NCI-H82 (cell line): Measurements from ENCODE around the gene COMP.
A peak's percentile ranks its signal among the peaks of the same experiment; 100 is the strongest.

Experiments
- DNase-seq: peaks from one replicate; lab custom pipeline; 2025; lab: John Stamatoyannopoulos, UW

COMP gene

GRCh38 chr19:18782559-18783225, 8.4 kb downstream of the COMP start:
- no peak for DNase-seq

GRCh38 chr19:18781885-18782527, 9.1 kb downstream of the COMP start:
- no peak for DNase-seq

GRCh38 chr19:18781047-18781600, 10.0 kb downstream of the COMP start:
- DNase-seq = no peak

GRCh38 chr19:18780631-18781030, 10.5 kb downstream of the COMP start:
- peak; percentile 63 for DNase-seq

- DNase-seq = no peak
These were observed 11.0 kb downstream of the COMP start for GRCh38 chr19:18780081-18780480.

- DNase-seq = no peak
These were observed 12.1 kb downstream of the COMP start for GRCh38 chr19:18778826-18779495.

GRCh38 chr19:18778076-18778389, 13.1 kb downstream of the COMP start:
- DNase-seq = no peak

GRCh38 chr19:18777301-18778075, 13.6 kb downstream of the COMP start:
- DNase-seq = no peak

GRCh38 chr19:18776736-18777135, 14.4 kb downstream of the COMP start:
- DNase-seq = no peak

GRCh38 chr19:18776288-18776594, 14.9 kb downstream of the COMP start:
- peak; percentile 47 for DNase-seq

GRCh38 chr19:18775586-18776287, 15.4 kb downstream of the COMP start:
- no peak for DNase-seq

- DNase-seq = no peak
These were observed 16.2 kb downstream of the COMP start for GRCh38 chr19:18774782-18775444.

- DNase-seq = no peak
These were observed 17.0 kb downstream of the COMP start for GRCh38 chr19:18774107-18774506.

GRCh38 chr19:18773682-18774081, 17.4 kb downstream of the COMP start:
- no peak for DNase-seq

- no peak for DNase-seq
These were observed 18.2 kb downstream of the COMP start for GRCh38 chr19:18772620-18773587.

GRCh38 chr19:18771328-18772242, 19.5 kb downstream of the COMP start:
- DNase-seq = peak; percentile 58

- no peak for DNase-seq
These were observed 20.3 kb downstream of the COMP start for GRCh38 chr19:18770663-18771327.

- DNase-seq = no peak
These were observed 21.0 kb downstream of the COMP start for GRCh38 chr19:18769989-18770528.
